Fibroblast of skin of abdomen (primary cell): ENCODE measurements around the gene SPG11.
"Not testable (repeated sequence)": the region's sequence is repeated elsewhere in the genome, so short reads cannot be mapped to it uniquely, and the experiment has no call there.

Experiments
- DNase-seq: peaks from one replicate; pipeline ENCODE4 v3.0.0-alpha.2; 2013

The SPG11 gene

GRCh38 chr15:44673639-44674038, 10.2 kb upstream of the SPG11 start:
- no peak for DNase-seq

- no peak for DNase-seq
These were observed 6.9 kb upstream of the SPG11 start for GRCh38 chr15:44670087-44670950.

GRCh38 chr15:44668921-44669320, 5.5 kb upstream of the SPG11 start:
- DNase-seq: no peak

GRCh38 chr15:44667039-44667360, 3.5 kb upstream of the SPG11 start:
- no peak for DNase-seq

- no peak for DNase-seq
These were observed 3.0 kb upstream of the SPG11 start for GRCh38 chr15:44666210-44667038.

GRCh38 chr15:44662478-44663409, 718 bp downstream of the SPG11 start:
- peak; percentile 29 for DNase-seq

- no peak for DNase-seq
These were observed 1.9 kb downstream of the SPG11 start for GRCh38 chr15:44661576-44661975.

- no peak for DNase-seq
These were observed 4.4 kb downstream of the SPG11 start for GRCh38 chr15:44659056-44659455.

- no peak for DNase-seq
These were observed 6.1 kb downstream of the SPG11 start for GRCh38 chr15:44657378-44657777.

GRCh38 chr15:44656913-44657312, 6.5 kb downstream of the SPG11 start:
- DNase-seq: no peak

- DNase-seq: no peak
These were observed 7.2 kb downstream of the SPG11 start for GRCh38 chr15:44656298-44656697.

GRCh38 chr15:44654858-44655257, 8.6 kb downstream of the SPG11 start:
- DNase-seq: peak; percentile 63

- DNase-seq: no peak
These were observed 15.8 kb downstream of the SPG11 start for GRCh38 chr15:44647637-44648036.

GRCh38 chr15:44647036-44647435, 16.4 kb downstream of the SPG11 start:
- DNase-seq: no peak

- no peak for DNase-seq
These were observed 17.0 kb downstream of the SPG11 start for GRCh38 chr15:44646460-44646859.

- no peak for DNase-seq
These were observed 21.8 kb downstream of the SPG11 start for GRCh38 chr15:44641651-44642050.

GRCh38 chr15:44636976-44637375, 26.5 kb downstream of the SPG11 start:
- DNase-seq: no peak

- DNase-seq: peak; percentile 49
These were observed 29.9 kb downstream of the SPG11 start for GRCh38 chr15:44633603-44634002.

- not testable (repeated sequence) for DNase-seq
These were observed 38.2 kb downstream of the SPG11 start for GRCh38 chr15:44625286-44625685.

- DNase-seq: no peak
These were observed 40.3 kb downstream of the SPG11 start for GRCh38 chr15:44623178-44623577.

- no peak for DNase-seq
These were observed 43.4 kb downstream of the SPG11 start for GRCh38 chr15:44620081-44620480.

- no peak for DNase-seq
These were observed 46.5 kb downstream of the SPG11 start for GRCh38 chr15:44616974-44617373.

GRCh38 chr15:44606740-44607139, 56.7 kb downstream of the SPG11 start:
- DNase-seq: no peak
